ENCODE results near the gene DDN. TPM values are rescaled to one million over a fixed set of nuclear protein-coding genes. Genes with fewer than 3 reads are reported as not detected.

Gene DDN
- total RNA-seq, 2 experiments from 2014 or later = 0.72 to 1.2 TPM

DNA sequence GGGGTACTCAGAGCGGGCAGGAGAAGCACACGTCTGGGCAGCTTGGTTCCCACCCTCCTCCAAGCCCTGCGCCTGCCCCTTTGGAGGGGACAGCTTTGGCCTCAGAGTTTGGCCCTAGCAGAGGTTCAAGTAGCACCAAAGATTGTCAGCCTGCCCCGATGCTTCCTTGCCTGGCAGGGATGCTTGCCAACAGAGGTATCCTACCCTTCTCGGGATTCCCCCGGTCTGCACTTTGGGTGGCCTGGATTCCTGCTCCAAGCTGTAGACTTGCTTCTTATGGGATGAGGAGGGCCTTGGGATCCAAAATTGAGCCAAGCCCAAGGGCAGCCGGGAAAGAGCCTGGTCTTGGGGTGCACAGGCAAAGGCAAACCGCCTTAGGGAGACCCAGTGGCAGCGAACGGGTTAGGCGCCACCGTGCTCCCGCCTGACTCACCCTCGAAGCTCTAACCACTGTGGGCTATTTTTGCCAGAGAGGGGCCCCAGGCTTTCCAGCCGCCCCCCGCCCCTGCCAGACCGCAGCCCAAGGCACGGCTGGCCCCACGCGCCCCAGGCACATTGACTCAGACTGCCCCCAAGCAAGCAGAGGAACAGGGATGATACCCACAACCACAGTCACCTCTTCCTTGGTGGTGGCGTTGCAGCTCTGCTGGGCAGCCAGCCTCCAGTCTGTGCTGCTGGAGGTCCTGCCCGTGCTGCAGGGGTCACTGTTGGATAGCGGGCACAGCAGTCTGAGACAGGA is 26.8 kb downstream of the DDN start:
- TF ChIP-seq, protein P1, sequence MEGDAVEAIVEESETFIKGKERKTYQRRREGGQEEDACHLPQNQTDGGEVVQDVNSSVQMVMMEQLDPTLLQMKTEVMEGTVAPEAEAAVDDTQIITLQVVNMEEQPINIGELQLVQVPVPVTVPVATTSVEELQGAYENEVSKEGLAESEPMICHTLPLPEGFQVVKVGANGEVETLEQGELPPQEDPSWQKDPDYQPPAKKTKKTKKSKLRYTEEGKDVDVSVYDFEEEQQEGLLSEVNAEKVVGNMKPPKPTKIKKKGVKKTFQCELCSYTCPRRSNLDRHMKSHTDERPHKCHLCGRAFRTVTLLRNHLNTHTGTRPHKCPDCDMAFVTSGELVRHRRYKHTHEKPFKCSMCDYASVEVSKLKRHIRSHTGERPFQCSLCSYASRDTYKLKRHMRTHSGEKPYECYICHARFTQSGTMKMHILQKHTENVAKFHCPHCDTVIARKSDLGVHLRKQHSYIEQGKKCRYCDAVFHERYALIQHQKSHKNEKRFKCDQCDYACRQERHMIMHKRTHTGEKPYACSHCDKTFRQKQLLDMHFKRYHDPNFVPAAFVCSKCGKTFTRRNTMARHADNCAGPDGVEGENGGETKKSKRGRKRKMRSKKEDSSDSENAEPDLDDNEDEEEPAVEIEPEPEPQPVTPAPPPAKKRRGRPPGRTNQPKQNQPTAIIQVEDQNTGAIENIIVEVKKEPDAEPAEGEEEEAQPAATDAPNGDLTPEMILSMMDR (IDR thresholded peaks at IDR 0.05) = no peak
- Mint-ChIP-seq H3K36me3 (ENCODE audit: low read depth) (no peaks in the 10 kb centered on the region), H3K27me3 (peaks cover 46% of the 10 kb centered on the region), H3K4me1 (ENCODE audit: low read depth) (peaks cover 51% of the 10 kb centered on the region), H3K9me3 (no peaks in the 10 kb centered on the region), H3K27ac (no peak overlapping the region), H3K4me3 (no peak overlapping the region)
- intact Hi-C loops (cut with micrococcal nuclease) = no loop called here
- ATAC-seq = peak; percentile 38
- DNase-seq = peak; percentile 75
- ChIA-PET CTCF (interaction anchor here (0.6 to 51.8 kb wide), 8 partner anchors 10 to 119 kb away, joined by 3 to 896 read pairs (median 4); partner anchors contain the start of genes ARF3 and DDN), POLR2A (interaction anchor here (0.8 to 1.6 kb wide), 5 partner anchors 15 to 47 kb away, joined by 3 to 7 read pairs (median 3); partner anchors contain the start of genes ARF3 and FKBP11)

DNA sequence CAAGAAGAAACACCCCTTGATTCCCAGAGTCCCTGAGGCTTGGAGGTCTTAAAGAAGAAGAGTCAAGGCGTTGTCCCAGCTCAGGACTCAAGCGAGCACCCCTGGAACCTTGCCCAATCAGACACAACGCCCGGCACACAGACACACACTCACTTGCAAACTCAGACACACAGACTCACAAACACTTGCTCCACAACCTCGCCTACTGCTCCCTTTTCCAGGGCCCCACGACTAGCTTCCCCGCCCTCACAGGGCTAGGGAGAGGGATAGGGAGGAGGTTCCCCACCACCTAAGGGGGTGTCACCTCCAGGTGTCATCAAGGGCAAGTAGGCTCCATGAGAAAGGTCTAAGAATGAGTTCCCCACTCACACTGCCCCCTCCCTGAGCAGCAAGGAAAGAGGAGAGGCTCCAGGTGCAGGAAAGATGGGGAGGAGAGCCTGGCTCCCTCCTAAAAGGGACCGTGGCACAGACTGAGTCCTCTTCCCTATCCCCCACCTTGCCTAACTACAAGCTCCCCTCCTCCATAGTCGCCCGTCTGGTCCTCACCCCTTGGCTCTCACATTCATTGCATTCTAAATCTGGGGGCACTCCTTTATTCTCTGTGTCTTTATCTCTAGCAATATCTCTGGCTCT is 28.4 kb downstream of the DDN start:
- H3K4me1 Mint-ChIP-seq (ENCODE audit: low read depth) = peaks cover 45% of the 10 kb centered on the region
- H3K4me3 Mint-ChIP-seq = peak overlapping the region; percentile 50
- CTCF ChIA-PET = interaction anchor here (1.1 to 51.8 kb wide), 6 partner anchors 8 to 118 kb away, joined by 3 to 896 read pairs (median 14); partner anchors contain the start of genes ARF3, DDN, RND1 and WNT1
- no peak overlapping the region for H3K27ac Mint-ChIP-seq
- no peak for ATAC-seq
- H3K9me3 Mint-ChIP-seq = no peaks in the 10 kb centered on the region
- intact Hi-C loops (cut with micrococcal nuclease) = no loop called here
- POLR2A ChIA-PET = interaction anchor here (0.7 to 2.5 kb wide), 5 partner anchors 9 to 46 kb away, joined by 3 to 5 read pairs (median 3); partner anchors contain the start of genes ARF3 and FKBP11
- H3K36me3 Mint-ChIP-seq (ENCODE audit: low read depth) = no peaks in the 10 kb centered on the region
- TF ChIP-seq, protein P1 (IDR thresholded peaks at IDR 0.05) = no peak
- no peak for DNase-seq
- peaks cover 40% of the 10 kb centered on the region for H3K27me3 Mint-ChIP-seq

DNA sequence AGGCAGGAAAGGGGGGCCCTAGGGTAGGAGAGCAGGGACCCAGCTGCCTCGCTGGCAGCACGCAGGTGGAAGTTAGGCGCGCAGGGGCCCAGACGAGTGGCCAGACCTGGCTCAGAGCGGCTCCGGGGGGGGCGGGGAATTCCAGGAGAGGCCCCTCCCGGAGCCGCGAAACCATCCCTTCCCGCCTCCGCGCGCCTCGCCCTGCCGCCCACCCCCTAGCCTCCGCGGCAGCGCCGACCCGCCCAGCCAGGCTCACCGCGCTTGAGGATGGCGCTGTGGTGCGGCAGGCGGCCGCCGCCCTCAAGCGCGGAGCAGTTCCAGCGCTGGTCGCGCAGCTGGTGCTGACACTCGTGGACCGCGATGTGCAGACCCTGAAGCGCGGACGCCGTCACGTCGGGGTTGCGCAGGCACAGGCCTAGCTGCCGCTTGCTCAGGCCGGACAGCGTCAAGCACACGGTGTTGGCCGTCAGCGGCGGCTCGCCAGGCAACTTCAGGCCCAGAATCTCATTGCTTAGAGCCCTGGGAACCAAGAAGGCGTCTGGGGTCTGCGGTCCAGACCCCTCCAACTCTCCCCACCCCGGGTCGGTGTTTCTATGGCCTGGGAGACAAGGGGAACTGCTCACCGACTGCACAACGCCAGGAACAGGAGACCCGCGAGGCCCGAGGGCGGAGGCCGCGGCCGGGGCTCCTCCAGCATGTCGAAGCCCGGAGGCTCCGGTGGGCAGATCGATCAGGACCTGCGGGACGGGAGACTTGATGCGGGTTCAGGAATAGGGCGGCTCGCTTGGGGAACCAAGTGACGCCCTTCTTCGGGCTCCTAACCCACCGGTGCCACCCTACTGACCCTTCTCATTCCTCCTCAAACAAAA is 29.1 kb downstream of the DDN start:
- H3K36me3 Mint-ChIP-seq (ENCODE audit: low read depth) = no peaks in the 10 kb centered on the region
- H3K27ac Mint-ChIP-seq = no peak overlapping the region
- CTCF ChIA-PET = interaction anchor here (0.6 to 51.8 kb wide), 11 partner anchors 8 to 122 kb away, joined by 3 to 896 read pairs (median 4); partner anchors contain the start of genes ARF3, DDN, RND1 and WNT1
- ATAC-seq = peak; percentile 14
- H3K4me1 Mint-ChIP-seq (ENCODE audit: low read depth) = peaks cover 48% of the 10 kb centered on the region
- H3K4me3 Mint-ChIP-seq = peak overlapping the region; percentile 17
- intact Hi-C loops (cut with micrococcal nuclease) = no loop called here
- peaks cover 34% of the 10 kb centered on the region for H3K27me3 Mint-ChIP-seq
- DNase-seq = peak; percentile 26
- TF ChIP-seq, protein P1 (IDR thresholded peaks at IDR 0.05) = no peak
- POLR2A ChIA-PET = interaction anchor here (1.0 to 2.5 kb wide), 3 partner anchors 10 to 45 kb away, joined by 3 to 5 read pairs (median 3); partner anchors contain the start of gene FKBP11
- no peaks in the 10 kb centered on the region for H3K9me3 Mint-ChIP-seq

DNA sequence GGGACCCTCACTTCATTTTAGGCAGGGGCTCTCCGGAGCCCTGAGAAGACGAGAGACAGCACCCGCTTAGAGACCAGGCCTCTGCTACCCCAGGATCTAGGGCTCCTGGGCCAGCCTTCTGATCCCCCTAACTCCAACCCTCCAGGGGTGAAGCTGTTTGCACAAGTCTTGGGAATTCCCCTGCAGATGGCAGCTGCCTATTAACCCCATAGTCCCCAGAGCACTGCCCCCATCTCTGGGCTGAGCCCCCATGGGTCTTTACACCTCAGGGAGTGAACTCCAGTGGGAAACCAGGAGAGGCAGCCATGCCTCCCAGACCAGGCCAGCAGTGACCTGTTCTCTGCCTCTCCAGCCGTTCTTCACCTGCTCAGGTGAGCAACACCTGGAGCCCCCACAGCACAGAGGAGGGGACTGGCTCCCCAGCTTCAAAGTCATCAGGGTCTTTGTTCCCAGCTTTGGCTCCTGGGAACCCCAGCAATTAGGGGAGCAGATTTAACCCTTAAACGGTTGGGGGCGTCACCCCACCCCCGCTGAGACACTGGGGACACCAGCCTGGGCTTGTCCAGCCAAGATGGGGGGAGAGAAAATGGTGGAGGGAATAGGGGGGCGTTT is 29.9 kb downstream of the DDN start:
- ATAC-seq (no peak), DNase-seq (no peak)
- peaks cover 29% of the 10 kb centered on the region for H3K27me3 Mint-ChIP-seq
- intact Hi-C loops (cut with micrococcal nuclease) = no loop called here
- no peak overlapping the region for H3K4me3 Mint-ChIP-seq
- H3K9me3 Mint-ChIP-seq = no peaks in the 10 kb centered on the region
- peaks cover 48% of the 10 kb centered on the region for H3K4me1 Mint-ChIP-seq (ENCODE audit: low read depth)
- ChIA-PET CTCF (interaction anchor here (0.6 to 51.8 kb wide), 14 partner anchors 9 to 123 kb away, joined by 3 to 896 read pairs (median 5); partner anchors contain the start of genes ARF3, DDN, RND1 and WNT1), POLR2A (interaction anchor here (0.8 to 2.6 kb wide), 5 partner anchors 12 to 49 kb away, joined by 3 to 14 read pairs (median 3); partner anchors contain the start of genes ARF3 and FKBP11)
- H3K36me3 Mint-ChIP-seq (ENCODE audit: low read depth) = no peaks in the 10 kb centered on the region
- H3K27ac Mint-ChIP-seq = no peak overlapping the region
- TF ChIP-seq, protein P1 (IDR thresholded peaks at IDR 0.05) = no peak

Measured in activated CD8-positive, alpha-beta T cell treated with anti-CD3 and anti-CD28 coated beads for 36 hours (primary cell).